K562 (cell line): ENCODE data around the gene CYP2A6. TPM values are rescaled to one million over a fixed set of nuclear protein-coding genes. Genes with fewer than 3 reads are reported as not detected.

Source experiments
- ARID1B ChIP-seq: fragments of 450-650 bp; IDR thresholded peaks from 2 replicates; pipeline ENCODE4 v1.6.1; 2016; ENCODE audit warnings: antibody characterized with exemption, mild to moderate bottlenecking, inconsistent platforms
- CBFA2T2 ChIP-seq: fragments of 450-650 bp; conservative IDR thresholded peaks from 2 replicates; pipeline ENCODE4 v1.6.1; 2017; ENCODE audit warnings: mild to moderate bottlenecking
- CEBPG ChIP-seq, 3 experiments: fragments of 200-800 bp in 1 of 3; sonication (Bioruptor generic) in 1 of 3; sonication (generic) in 1 of 3; formaldehyde crosslinking in 1 of 3; IDR thresholded peaks in 2 of 3; conservative IDR thresholded peaks in 1 of 3; 2 replicates each; pipeline versions ENCODE4 v1.6.1 to v1.8.0; 2016 to 2022; ENCODE audit warnings: missing compliant biosample characterization in 2 of 3, missing genetic modification characterization in 2 of 3, mild to moderate bottlenecking in 1 of 3, missing genetic modification reagents in 1 of 3
- DMBX1 ChIP-seq: fragments of 250-450 bp; sonication (Bioruptor Pico); IDR thresholded peaks from 2 replicates; pipeline ENCODE4 v1.8.0; 2022; ENCODE audit warnings: inconsistent platforms, mild to moderate bottlenecking, moderate library complexity, borderline replicate concordance
- DPF2 ChIP-seq: fragments of 450-650 bp; IDR thresholded peaks from 2 replicates; pipeline ENCODE4 v1.6.1; 2016
- FIP1L1 ChIP-seq: fragments of 200-400 bp; formaldehyde crosslinking; IDR thresholded peaks from 2 replicates; pipeline ENCODE4 v1.6.1; 2018; ENCODE audit warnings: mild to moderate bottlenecking, low read depth, low read length; ENCODE audit not compliant: poor library complexity, severe bottlenecking
- FOXJ2 ChIP-seq: fragments of 200-800 bp; sonication (Bioruptor generic); IDR thresholded peaks from 2 replicates; pipeline ENCODE4 v1.6.1; 2016; ENCODE audit warnings: missing genetic modification characterization, missing compliant biosample characterization
- JUND ChIP-seq, 2 experiments: IDR thresholded peaks; 2 replicates in 1 of 2; 3 replicates in 1 of 2; pipeline ENCODE4 v1.6.1; 2011; ENCODE audit warnings: borderline replicate concordance in 2 of 2, low read depth in 2 of 2, low read length in 2 of 2, improper control_type of control experiment in 1 of 2, missing biosample characterization in 1 of 2, missing genetic modification characterization in 1 of 2, missing genetic modification reagents in 1 of 2
- KDM1A ChIP-seq, 2 experiments: fragments of 450-650 bp; IDR thresholded peaks; 2 replicates each; pipeline ENCODE4 v1.6.1; 2016; ENCODE audit warnings: mild to moderate bottlenecking in 2 of 2
- MAFF ChIP-seq: IDR thresholded peaks from 2 replicates; pipeline ENCODE4 v1.6.1; 2012; ENCODE audit warnings: low read length, improper control_type of control experiment
- NR2C2 ChIP-seq, 2 experiments: fragments of 200-800 bp in 1 of 2; sonication (Bioruptor generic) in 1 of 2; sonication (generic) in 1 of 2; formaldehyde crosslinking in 1 of 2; IDR thresholded peaks; 2 replicates each; pipeline versions ENCODE4 v1.6.1 to v1.8.0; 2016 to 2022; ENCODE audit warnings: mild to moderate bottlenecking in 1 of 2, missing compliant biosample characterization in 1 of 2, missing genetic modification characterization in 1 of 2, missing genetic modification reagents in 1 of 2
- RCOR1 ChIP-seq, 2 experiments: IDR thresholded peaks; 2 replicates each; pipeline ENCODE4 v1.6.1; 2012; ENCODE audit warnings: low read depth in 2 of 2, low read length in 2 of 2, borderline replicate concordance in 1 of 2, improper control_type of control experiment in 1 of 2
- TAL1 ChIP-seq: fragments of 450-650 bp; IDR thresholded peaks from 2 replicates; pipeline ENCODE4 v1.6.1; 2016; ENCODE audit warnings: mild to moderate bottlenecking
- TBL1XR1 ChIP-seq, 2 experiments: IDR thresholded peaks; 2 replicates each; pipeline ENCODE4 v1.6.1; 2012; ENCODE audit warnings: improper control_type of control experiment in 2 of 2, low read length in 2 of 2, mild to moderate bottlenecking in 1 of 2
- TCF3 ChIP-seq: sonication (generic); formaldehyde crosslinking; IDR thresholded peaks from 2 replicates; pipeline ENCODE4 v1.4.0; 2020; ENCODE audit warnings: mild to moderate bottlenecking, missing genetic modification reagents
- ZNF408 ChIP-seq: fragments of 250-450 bp; sonication (Bioruptor Pico); IDR thresholded peaks from 2 replicates; pipeline ENCODE4 v1.4.0; 2020; ENCODE audit warnings: low read depth, mild to moderate bottlenecking, moderate library complexity
- ZNF766 ChIP-seq: fragments of 200-800 bp; sonication (Bioruptor generic); conservative IDR thresholded peaks from 2 replicates; pipeline ENCODE4 v1.6.1; 2016; ENCODE audit warnings: missing genetic modification characterization, missing compliant biosample characterization
- polyA plus RNA-seq, 8 experiments: library from polyadenylated mRNA; depleted of rRNA in 4 of 8; stranded (reverse) in 5 of 8; unstranded in 3 of 8; fragments of >200 nt; fragmentation: Nextera tagmentation in 2 of 8; fragmentation: Illumina TruSeq in 1 of 8; extraction: Ambion mirVana in 2 of 8; extraction: Trizol in 1 of 8; gene quantifications; 2 replicates each; pipeline versions ENCODE4 v1.2.1 to v1.2.3, GENCODE V29; 2011 to 2014; ENCODE audit warnings: inconsistent platforms in 1 of 8, missing spikeins in 1 of 8
- total RNA-seq, 7 experiments: library from RNA; depleted of rRNA in 6 of 7; stranded (reverse); fragments of >200 nt in 6 of 7; fragmentation: Illumina TruSeq in 2 of 7; extraction: Trizol in 2 of 7; gene quantifications; 2 replicates each; pipeline versions ENCODE4 v1.2.1 to v1.2.3, GENCODE V29; 2011 to 2021; ENCODE audit warnings: low replicate concordance in 1 of 7
- TF ChIP-seq, protein P1 (sequence below): fragments of 250-450 bp; sonication (Bioruptor Pico); IDR thresholded peaks from 2 replicates; pipeline ENCODE4 v1.4.0; 2020
- TF ChIP-seq, protein P2 (sequence below), 2 experiments: fragments of 450-650 bp in 1 of 2; sonication (generic) in 1 of 2; formaldehyde crosslinking in 1 of 2; IDR thresholded peaks in 1 of 2; conservative IDR thresholded peaks in 1 of 2; 2 replicates each; pipeline versions ENCODE4 v1.6.1 to v1.8.1; 2016 to 2023; ENCODE audit warnings: mild to moderate bottlenecking in 2 of 2, moderate library complexity in 2 of 2, inconsistent platforms in 1 of 2, missing genetic modification reagents in 1 of 2
- TF ChIP-seq, protein P3 (sequence below): fragments of 450-650 bp; IDR thresholded peaks from 2 replicates; pipeline ENCODE4 v1.6.1; 2017; ENCODE audit warnings: antibody characterized with exemption, mild to moderate bottlenecking

Gene CYP2A6
- total and polyA plus RNA-seq, 9 of the 15 experiments (the other 6 are each of a cell fraction or from before 2014, with no cell fraction given), result 0.31 TPM; not detected in 8

DNA sequence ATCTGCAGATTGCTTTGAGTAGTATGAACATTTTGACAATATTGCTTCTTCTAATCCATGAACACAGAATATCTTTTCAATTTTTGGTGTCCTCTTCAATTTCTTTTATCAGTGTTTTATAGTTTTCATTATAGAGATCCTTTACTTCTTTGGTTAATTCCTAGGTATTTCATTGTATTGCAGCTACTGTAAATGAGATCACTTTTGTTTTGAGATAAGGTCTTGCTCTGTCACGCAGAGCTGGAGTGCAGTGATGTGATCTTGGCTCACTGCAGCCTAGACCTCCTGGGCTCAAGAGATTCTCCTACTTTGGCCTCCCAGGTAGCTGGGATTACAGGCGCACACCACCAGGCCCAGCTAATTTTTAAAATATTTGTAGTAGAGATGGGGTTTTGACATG, 22.0 kb upstream of the CYP2A6 start (continued):
- TF ChIP-seq, protein P1, sequence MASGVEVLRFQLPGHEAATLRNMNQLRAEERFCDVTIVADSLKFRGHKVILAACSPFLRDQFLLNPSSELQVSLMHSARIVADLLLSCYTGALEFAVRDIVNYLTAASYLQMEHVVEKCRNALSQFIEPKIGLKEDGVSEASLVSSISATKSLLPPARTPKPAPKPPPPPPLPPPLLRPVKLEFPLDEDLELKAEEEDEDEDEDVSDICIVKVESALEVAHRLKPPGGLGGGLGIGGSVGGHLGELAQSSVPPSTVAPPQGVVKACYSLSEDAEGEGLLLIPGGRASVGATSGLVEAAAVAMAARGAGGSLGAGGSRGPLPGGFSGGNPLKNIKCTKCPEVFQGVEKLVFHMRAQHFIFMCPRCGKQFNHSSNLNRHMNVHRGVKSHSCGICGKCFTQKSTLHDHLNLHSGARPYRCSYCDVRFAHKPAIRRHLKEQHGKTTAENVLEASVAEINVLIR, result no peak
- TF ChIP-seq RCOR1 (IDR thresholded peaks at IDR 0.05; ENCODE audit: borderline replicate concordance in 1 of 2, low read depth in 2 of 2, low read length in 2 of 2), result peak in 1 of 2 experiments; percentile 62; a peak in 1 of 4 replicates
- TF ChIP-seq, protein P2, sequence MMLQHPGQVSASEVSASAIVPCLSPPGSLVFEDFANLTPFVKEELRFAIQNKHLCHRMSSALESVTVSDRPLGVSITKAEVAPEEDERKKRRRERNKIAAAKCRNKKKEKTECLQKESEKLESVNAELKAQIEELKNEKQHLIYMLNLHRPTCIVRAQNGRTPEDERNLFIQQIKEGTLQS (IDR thresholded peaks at IDR 0.05), result peak; percentile 91
- TF ChIP-seq, protein P2 (CRISPR knock-in tag; conservative IDR thresholded peaks at IDR 0.05), result no peak
- TF ChIP-seq CBFA2T2, result peak; percentile 46; the same call in 1 of the 2 replicates
- TF ChIP-seq KDM1A (IDR thresholded peaks at IDR 0.05), result 0 out of 4 replicates have a peak, but pooled peaks of 1 of the 2 experiments have one; percentile 43
- TF ChIP-seq JUND (IDR thresholded peaks at IDR 0.05; ENCODE audit: borderline replicate concordance, low read depth, low read length), result peak; percentile 86
- peak; percentile 73; the same call in 1 of the 3 replicates for TF ChIP-seq JUND (tag; IDR thresholded peaks at IDR 0.05; ENCODE audit: borderline replicate concordance, low read depth, low read length)
- TF ChIP-seq FOXJ2 (tag), result 0 out of 2 replicates have a peak, but pooled peaks have one; percentile 34
- no peak for TF ChIP-seq TBL1XR1 (IDR thresholded peaks at IDR 0.05; ENCODE audit: low read length in 2 of 2)
- TF ChIP-seq FIP1L1, result no peak
- TF ChIP-seq NR2C2 (CRISPR knock-in tag; IDR thresholded peaks at IDR 0.05), result no peak
- TF ChIP-seq NR2C2 (tag; IDR thresholded peaks at IDR 0.05), result peak; percentile 24; the same call in 1 of the 2 replicates
- TF ChIP-seq, protein P3, sequence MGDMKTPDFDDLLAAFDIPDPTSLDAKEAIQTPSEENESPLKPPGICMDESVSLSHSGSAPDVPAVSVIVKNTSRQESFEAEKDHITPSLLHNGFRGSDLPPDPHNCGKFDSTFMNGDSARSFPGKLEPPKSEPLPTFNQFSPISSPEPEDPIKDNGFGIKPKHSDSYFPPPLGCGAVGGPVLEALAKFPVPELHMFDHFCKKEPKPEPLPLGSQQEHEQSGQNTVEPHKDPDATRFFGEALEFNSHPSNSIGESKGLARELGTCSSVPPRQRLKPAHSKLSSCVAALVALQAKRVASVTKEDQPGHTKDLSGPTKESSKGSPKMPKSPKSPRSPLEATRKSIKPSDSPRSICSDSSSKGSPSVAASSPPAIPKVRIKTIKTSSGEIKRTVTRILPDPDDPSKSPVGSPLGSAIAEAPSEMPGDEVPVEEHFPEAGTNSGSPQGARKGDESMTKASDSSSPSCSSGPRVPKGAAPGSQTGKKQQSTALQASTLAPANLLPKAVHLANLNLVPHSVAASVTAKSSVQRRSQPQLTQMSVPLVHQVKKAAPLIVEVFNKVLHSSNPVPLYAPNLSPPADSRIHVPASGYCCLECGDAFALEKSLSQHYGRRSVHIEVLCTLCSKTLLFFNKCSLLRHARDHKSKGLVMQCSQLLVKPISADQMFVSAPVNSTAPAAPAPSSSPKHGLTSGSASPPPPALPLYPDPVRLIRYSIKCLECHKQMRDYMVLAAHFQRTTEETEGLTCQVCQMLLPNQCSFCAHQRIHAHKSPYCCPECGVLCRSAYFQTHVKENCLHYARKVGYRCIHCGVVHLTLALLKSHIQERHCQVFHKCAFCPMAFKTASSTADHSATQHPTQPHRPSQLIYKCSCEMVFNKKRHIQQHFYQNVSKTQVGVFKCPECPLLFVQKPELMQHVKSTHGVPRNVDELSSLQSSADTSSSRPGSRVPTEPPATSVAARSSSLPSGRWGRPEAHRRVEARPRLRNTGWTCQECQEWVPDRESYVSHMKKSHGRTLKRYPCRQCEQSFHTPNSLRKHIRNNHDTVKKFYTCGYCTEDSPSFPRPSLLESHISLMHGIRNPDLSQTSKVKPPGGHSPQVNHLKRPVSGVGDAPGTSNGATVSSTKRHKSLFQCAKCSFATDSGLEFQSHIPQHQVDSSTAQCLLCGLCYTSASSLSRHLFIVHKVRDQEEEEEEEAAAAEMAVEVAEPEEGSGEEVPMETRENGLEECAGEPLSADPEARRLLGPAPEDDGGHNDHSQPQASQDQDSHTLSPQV, result peak; percentile 45; the same call in 1 of the 2 replicates
- peak; percentile 82 for TF ChIP-seq DPF2
- TF ChIP-seq DMBX1 (CRISPR knock-in tag), result peak; percentile 32; the same call in 1 of the 2 replicates
- peak; percentile 22; the same call in 1 of the 2 replicates for TF ChIP-seq TCF3 (CRISPR knock-in tag)
- TF ChIP-seq ZNF408 (CRISPR knock-in tag), result no peak
- peak; percentile 64; the same call in 1 of the 2 replicates for TF ChIP-seq TAL1
- peak; percentile 85 for TF ChIP-seq ARID1B
- peak; percentile 86 for TF ChIP-seq CEBPG (CRISPR knock-in tag; IDR thresholded peaks at IDR 0.05)
- peak; percentile 43 to 86; a peak in 3 of 4 replicates for TF ChIP-seq CEBPG (tag; conservative IDR thresholded peaks at IDR 0.05 in 1 of 2, IDR thresholded peaks at IDR 0.05 in 1 of 2)
- TF ChIP-seq MAFF, result peak; percentile 19; the same call in 1 of the 2 replicates
- peak; percentile 10; the same call in 1 of the 2 replicates for TF ChIP-seq ZNF766 (CRISPR knock-in tag)
